HG02610 (cell line): ENCODE data around the gene CYP4F11.
"Not testable (repeated sequence)": the region's sequence is repeated elsewhere in the genome, so short reads cannot be mapped to it uniquely, and the experiment has no call there.

Experiments
- ATAC-seq: cut with Tn5 transposase; IDR thresholded peaks from one replicate; pipeline ENCODE4 v1.9.1; 2021; ENCODE audit warnings: mild to moderate bottlenecking, moderate library complexity; ENCODE audit not compliant: unreplicated experiment

The CYP4F11 gene

DNA sequence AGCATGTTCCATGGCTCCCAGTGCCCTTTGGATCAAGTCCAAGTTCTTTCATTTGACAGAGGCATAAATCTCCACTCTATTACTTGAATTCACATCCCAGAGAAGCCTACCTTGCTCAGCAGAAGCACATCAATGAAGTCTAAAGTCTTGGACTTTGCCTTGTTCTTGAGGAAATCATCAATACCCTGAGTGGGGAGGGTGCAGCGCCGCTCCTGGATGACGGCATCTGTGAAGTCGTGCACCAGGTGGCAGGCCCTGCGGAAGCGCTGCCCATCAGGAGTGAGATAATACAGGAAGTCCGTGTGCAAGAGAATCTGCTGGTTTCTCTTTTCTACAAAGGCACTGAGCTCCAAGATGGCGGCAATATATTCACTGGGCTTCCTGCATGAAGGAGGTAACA lies 10.6 kb downstream of the CYP4F11 start:
- ATAC-seq, result no peak

DNA sequence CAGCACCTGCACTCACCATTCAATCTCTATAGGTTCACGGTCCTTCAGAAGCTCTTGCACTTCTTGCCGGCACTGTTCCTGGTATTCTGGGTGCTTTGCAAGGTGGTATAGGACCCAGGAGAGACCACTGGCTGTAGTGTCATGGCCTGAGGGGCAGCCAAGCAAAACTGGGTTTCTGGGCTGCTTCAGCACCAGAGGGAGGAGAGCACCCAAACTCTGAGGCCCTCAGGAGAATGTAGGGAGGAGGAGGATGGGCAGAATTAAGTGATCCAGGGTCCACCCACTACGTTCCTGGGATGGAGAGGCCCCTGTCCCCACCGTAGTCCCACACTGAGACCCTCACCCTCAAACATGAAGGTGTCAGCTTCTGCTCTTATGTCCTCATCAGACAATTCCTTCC lies 12.3 kb downstream of the CYP4F11 start:
- ATAC-seq, result no peak

DNA sequence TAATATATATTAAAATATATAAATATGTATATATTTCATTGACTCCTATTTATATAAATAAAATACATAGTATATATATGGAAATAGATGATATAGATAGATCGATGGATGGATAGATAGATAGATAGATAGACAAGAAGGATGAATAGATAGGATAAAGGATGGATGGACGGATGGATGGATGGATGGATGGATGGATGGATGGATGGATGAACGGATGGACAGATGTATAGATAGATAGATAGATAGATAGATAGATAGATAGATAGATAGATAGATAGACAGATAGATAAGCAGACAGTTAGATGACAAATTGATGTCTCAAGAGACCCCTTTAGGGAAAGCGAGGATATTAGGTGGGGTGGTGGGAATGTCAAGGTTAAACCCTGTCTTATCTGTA lies 15.1 kb downstream of the CYP4F11 start:
- ATAC-seq, result no peak

DNA sequence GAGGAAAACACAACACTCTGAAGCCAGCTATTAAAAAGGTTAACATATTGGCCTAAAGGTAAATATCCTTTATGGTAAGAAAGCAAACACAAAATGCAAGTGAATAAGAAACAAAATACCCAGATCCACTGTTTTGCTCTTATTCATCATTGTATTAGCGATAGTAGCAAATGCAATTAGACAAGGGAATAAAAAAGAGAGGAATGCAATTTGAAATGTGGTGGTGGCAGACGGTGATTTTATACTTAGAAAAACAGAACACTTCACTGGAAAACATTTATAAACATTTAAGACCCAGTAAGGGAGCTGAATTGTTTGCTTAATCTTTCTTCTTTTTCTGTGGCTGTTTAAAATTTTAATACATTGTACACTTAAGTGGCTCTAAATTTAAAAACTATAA lies 19.2 kb downstream of the CYP4F11 start:
- ATAC-seq, result no peak

DNA sequence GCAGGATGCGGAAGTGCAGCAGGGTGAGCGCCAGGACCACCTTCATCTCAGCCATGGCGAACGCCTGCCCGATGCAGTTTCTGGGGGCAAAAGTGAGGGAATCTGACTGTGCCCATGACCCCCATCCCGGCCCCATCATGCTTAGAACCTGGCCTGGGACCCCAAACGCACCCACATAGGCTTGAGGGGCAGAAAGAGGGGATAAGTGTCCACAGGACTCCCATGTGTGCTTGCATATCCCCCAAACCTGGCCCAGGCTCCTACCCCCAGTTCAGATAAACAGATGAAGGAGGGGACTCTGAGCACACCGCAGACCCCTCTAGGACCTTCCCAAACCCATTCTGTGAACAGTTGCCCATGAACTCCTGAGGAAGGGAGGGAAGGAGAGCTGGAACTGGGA lies 20.5 kb downstream of the CYP4F11 start:
- no peak for ATAC-seq

DNA sequence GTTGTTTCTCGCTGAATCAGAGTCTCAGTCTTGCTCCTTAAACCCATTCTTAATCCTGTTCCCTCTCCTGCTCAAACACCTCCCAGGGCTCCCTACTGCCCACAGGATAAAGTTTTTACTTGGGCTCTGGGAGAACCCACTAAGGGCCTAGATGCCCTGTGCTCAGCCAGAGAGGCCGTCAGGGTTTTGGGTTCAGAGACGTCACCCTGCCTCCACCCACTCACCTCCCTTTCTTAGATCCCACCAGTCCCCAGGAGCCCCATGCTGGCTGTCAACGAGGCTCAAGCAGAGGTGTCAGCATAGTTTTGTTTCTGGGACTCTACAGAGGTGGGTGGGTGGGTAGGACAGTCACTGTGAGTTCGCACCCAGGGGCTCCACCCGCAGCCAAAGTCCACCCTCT lies 20.9 kb downstream of the CYP4F11 start:
- ATAC-seq, result no peak

DNA sequence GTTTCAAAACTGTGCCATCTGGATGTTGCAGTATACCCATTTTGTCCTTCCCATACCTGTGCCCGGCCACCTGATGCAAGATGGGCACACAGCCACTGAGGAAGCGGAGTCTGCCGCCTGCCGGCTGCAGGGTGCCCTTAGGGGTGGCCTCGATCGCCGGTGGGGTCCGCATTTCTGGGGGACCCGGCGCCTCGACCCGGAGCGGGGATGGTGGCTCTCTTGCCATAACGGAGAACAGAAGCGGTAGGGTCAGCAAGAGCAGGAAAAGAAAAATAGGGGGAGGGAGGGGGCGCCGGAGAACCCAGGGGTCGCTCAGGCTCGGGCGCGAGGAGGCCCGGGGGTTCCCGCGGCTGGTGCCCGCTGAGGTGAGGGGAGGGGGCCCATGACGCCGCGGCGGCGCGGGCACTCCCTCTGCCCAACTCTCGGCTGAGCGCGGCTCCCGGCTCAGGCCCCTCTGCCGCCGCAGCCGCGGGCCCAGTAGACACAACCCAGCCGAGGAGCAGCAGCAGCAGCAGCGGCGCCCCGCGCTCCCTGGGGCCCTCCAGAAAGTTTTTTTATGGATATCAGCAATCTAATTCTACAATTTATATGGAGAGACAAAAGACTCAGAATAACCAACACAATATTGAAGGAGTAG lies 22.6 kb downstream of the CYP4F11 start:
- no peak for ATAC-seq

DNA sequence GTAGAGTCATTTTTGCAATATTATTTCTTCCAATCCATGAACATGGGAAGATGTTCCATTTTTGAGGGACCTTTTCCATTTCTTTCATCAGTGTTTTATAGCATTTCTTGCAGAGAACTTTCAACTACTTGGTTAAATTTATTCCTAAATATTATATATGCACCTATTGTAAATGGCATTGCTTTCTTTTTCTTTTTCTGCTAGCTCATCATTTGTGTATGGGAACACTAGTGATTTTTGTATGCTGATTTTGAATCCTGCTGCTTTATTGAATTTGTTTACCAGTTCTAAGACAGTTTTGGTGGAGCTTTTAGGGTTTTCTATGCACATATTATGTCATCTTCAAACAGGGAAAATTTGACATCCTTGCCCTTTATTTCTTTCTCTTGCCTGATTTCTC lies 29.3 kb downstream of the CYP4F11 start:
- no peak for ATAC-seq

DNA sequence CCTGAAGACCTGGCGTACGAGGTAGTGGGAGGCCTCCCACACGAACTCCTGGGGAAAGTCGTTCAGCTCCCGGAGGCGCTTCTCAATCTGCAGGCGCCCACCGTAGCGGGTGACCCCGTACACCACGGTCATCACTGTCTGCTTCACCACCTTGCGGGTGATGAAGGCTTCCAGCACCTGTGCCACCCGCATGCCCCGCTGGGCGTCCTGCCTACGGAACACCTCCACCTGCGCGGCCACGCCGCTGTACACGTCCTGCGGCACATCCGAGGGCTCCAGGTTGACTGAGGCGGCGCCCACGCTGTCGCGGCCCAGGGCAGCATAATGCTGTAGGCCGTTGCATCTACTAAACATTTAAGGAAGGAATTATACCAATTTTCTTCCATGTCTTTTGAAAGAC lies 31.4 kb downstream of the CYP4F11 start:
- not testable (repeated sequence) for ATAC-seq

DNA sequence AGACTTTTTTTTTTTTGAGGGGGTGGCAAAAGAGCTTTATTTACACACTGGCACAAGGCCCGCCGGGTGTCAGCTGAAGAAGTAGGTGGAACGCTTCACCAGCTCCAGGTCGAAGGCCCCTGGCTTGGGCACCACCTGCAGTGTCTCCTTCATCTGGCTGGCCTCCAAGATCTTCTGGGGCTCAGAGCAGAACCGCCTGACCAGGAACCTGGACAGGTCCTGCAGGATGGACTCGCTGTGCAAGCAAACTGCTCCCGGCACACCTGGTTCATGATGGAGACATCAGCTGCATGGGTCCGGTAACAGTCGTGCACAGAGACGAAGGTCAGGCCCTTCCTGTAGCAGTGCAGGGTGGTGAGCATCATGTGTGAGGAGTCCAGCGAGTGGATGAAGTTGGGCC lies 32.1 kb downstream of the CYP4F11 start:
- no peak for ATAC-seq

DNA sequence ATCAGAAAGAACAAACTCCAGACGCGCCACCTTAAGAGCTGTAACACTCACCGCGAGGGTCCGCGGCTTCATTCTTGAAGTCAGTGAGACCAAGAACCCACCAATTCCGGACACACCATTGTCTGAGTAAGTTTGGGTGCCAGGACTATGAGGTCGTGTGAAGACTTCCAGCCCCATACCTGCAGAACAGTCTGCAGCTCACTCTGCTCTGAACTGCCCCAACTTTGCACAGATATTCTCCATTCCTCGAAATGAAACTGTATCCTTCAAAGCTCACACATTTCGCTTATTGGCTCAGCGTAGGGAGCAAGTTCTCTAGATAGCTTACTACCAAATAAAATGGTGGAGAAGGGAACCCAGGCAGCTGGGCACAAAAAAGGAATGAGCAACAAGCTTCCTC lies 33.8 kb downstream of the CYP4F11 start:
- no peak for ATAC-seq

DNA sequence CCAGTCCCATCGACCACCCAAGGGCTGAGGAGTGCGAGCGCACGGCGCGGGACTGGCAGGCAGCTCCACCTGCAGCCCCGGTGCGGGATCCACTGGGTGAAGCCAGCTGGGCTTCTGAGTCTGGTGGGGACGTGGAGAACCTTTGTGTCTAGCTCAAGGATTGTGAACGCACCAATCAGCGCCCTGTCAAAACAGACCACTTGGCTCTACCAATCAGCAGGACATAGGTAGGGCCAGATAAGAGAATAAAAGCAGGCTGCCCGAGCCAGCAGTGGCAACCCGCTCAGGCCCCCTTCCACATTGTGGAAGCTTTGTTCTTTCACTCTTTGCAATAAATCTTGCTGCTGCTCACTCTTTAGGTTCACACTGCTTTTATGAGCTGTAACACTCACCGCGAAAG lies 34.3 kb downstream of the CYP4F11 start:
- not testable (repeated sequence) for ATAC-seq

DNA sequence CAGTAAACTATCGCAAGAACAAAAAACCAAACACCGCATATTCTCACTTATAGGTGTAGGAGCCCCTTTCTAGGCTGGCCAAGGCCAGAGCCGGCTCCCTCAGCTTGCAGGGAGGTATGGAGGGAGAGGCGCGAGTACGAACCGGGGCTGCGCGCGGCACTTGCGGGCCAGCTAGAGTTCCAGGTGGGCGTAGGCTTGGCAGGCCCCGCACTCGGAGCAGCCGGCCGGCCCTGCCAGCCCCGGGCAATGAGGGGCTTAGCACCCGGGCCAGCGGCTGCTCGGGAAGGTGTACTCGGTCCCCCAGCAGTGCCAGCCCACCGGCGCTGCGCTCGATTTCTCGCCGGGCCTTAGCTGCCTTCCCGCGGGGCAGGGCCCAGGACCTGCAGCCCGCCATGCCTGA lies 34.8 kb downstream of the CYP4F11 start:
- ATAC-seq, result not testable (repeated sequence)

DNA sequence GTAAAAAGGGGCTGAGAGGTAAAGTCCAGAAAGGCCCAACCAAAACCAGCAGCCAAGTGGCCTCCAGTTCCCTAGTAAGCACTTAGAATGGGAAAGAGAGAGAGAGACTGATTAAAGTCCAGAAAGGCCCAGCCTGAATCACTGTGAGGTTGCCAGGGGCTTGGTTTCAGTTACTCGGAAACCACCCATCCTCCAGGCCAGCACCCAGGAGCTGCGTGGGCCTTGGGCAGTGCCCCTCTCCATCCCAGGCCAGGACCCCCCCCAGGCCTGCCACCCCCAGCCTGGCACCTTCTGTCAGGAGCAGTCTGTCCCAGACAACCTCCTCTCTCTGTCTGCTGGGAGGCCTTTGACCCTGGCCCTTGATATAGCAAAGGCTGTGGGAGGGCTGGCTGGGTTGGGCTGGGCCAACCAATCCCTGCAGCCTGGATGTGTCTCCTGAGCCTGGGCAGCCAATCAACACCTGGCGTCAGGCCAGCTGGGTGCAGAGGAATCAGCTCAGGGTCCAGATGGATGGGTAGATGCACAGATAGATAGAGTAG lies 36.5 kb downstream of the CYP4F11 start, which contains the start of gene CYP4F2:
CYP4F2 (minus strand) TSS at position 337 of the 539 bp plus-strand sequence. CDS start 463 bp downstream, outside the sequence.
- no peak for ATAC-seq

DNA sequence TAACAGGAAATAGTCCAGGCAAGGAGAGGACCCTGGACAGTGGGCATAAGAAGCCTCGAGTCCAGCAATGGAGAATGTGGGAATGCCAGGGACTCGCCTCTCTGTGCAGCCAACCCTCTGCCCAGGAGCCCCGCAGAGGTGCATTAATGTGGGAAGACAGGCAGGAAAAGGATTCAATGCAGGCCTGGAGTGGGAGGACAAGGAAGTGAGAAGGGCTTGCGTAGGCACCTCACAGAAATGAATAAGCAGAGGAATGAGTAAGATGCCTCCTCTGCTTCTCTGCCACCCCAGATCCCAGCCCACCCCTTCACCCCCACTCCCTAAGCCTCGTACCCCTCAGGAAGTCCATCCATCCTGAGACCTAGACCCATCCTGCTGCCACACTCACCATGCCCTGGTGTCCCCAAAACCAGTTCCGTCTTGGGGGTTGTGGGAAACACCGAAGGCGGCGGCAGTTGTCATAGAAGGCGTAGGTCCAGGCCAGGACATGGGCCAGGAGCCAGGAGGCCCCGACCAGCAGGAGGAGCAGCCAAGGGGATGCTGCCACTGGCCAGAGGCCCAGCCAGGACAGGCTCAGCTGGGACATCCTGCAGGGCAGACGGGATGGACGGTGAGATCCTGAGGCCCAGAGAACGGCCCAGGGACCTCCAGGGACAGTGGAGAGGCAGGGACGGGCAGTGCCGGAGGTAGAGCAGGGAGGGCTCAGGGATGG lies 37.1 kb downstream of the CYP4F11 start:
- ATAC-seq, result no peak

DNA sequence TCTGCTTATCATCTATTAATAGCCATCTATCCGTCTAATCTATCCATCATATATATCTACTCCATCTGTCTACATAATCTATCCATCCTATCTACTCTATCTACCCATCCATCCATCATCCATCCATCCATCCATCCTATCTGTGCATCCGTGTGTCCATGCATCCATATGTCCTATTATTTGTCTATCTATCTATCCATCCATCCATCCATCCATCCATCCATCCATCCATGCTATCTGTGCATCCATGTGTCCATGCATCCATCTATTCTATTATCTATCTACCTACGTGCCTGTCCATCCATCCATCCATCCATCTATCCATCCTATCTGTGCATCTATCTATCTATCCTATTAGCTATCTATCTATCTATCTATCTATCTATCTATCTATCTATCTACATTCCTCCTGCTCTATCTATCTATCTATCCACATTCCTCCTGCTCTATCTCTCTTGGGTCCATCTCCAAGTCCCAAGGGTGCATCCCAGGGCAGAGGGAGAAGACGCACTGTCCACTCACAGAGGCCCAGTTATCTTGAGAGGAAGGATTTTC lies 38.4 kb downstream of the CYP4F11 start:
- ATAC-seq, result no peak

DNA sequence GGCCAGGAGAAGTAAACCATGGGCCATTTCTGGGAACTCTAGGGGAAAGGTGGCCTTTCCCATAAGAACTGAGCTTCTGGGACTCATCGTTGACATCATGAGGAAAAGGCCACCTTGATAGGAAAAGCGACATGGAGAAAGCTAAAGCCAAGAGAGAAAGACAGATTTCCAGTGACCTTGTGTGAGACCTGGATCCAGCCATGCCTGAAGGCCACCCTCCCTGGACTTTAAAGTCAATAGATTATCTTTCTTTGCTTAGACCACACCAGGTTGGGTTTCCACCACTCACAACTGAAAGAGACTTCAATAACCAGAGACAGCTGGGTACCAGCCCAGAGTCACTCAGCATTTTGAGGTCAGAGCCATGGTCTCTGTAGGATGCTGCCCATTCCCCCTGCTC lies 40.0 kb downstream of the CYP4F11 start:
- ATAC-seq, result no peak

DNA sequence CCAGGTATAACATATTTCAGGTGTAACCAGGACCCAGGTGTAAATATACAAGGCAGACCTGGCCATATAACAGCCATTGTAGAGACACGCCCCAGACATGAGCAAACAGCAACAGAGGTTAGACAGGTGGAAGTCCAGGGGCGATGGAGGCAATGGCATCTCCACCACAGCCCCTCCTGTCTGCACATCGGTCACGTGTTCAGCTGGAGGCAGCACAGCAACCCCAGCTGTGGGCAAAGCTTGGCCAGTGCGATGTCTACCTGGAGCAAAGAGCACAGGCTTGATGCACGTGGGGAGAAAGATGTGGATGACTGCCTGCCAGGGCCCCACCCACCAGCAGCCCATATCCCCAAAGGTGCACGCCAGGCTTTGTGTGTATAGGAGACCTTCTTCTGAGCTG lies 40.9 kb downstream of the CYP4F11 start:
- ATAC-seq, result no peak

DNA sequence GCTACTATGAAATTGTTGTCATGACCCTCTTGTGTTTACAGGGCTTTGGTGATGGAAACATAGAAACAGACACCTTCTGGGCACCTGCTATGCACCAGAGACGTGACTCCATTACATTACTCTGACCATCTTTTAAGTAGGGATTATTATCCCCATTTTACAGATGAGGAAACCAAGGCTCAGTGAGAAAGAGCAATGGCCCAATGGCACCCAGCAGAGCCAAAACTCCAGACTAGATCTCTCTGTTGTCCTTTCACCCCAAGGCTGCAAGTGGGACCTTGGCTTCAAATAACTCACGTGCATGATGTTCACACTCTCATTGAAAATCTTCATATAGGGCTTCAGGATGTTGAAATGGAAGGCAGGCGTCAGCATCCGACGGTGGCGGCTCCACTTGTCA lies 42.3 kb downstream of the CYP4F11 start:
- ATAC-seq, result no peak

DNA sequence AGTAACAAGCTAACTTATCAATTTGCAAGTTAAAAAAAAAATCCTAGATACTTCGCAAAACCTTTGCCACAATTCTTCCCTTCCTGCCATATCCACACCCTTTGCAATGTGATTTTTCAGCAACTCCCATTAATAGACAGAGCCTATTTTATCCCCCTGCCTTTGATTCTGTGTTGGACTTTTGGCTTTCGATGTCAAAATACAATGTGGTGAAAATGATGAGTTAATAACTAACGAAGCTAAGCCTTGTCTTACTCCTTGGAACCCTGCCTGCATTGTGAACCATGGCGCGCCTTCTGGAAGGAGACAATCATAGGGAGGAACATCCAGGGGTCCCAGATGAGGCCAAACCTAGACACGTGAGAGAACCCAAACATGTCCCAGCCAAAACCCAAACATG lies 42.9 kb downstream of the CYP4F11 start:
- ATAC-seq, result no peak

DNA sequence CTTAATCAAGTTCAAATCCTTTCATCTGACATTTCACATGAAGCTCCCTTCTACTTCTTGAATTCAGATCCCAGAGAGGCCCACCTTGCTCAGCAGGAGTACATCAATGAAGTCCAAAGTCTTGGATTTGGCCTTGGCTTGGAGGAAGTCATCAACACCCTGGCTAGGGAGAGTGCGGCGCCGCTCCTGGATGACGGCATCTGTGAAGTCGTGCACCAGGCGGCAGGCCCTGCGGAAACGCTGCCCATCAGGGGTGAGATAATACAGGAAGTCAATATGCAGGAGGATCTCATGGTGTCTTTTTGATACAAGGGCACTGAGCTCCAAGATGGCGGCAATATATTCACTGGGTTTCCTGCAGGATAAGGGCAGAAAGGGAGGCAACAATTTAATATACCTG lies 45.0 kb downstream of the CYP4F11 start:
- not testable (repeated sequence) for ATAC-seq

DNA sequence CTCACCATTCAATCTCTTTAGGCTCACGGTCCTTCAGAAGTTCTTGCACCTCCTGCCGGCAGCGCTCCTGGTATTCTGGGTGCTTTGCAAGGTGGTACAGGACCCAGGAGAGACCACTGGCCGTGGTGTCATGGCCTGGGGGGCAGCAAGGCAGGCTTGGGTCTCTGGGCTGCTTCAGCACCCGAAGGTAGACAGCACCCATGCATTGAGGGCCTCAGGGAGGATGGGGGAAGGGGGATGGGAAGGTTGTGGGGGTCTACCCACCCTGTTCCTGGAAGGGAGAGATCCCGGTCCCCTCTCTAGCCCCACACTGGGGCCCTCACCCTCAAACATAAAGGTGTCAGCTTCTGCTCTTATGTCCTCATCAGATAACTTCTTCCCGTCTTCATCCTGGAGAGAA lies 48.4 kb downstream of the CYP4F11 start:
- no peak for ATAC-seq
